ENCODE measurements around the gene CASQ2.

DNA sequence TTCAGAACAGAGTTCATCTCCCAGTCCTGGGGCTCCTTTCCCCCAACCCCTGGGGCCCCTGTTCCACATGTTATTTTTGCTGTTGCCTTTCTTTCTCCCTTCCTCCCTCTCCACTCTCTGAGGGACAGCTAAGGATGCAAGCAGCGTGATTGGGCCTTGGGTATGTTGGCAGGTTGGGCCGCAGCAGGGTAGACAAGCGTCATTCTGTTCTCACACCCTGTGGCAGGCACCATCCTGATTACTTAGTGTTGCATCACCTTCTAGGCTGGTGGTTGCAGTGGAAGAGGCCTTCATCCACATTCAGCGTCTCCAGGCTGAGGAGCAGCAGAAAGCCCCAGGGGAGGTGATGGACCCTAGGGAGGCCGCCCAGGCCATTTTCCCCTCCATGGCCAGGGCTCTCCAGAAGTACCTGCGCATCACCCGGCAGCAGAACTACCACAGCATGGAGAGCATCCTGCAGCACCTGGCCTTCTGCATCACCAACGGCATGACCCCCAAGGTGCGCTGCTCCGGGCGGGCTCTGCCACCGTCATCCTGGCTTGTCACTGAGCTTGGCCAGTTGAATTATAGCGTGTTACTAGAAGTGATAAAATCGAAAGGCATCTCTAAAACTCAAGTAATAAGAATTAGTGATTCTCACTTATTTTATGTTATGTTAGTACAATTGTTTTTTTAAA, 83.3 kb downstream of the CASQ2 start:
- TF ChIP-seq, protein P1, sequence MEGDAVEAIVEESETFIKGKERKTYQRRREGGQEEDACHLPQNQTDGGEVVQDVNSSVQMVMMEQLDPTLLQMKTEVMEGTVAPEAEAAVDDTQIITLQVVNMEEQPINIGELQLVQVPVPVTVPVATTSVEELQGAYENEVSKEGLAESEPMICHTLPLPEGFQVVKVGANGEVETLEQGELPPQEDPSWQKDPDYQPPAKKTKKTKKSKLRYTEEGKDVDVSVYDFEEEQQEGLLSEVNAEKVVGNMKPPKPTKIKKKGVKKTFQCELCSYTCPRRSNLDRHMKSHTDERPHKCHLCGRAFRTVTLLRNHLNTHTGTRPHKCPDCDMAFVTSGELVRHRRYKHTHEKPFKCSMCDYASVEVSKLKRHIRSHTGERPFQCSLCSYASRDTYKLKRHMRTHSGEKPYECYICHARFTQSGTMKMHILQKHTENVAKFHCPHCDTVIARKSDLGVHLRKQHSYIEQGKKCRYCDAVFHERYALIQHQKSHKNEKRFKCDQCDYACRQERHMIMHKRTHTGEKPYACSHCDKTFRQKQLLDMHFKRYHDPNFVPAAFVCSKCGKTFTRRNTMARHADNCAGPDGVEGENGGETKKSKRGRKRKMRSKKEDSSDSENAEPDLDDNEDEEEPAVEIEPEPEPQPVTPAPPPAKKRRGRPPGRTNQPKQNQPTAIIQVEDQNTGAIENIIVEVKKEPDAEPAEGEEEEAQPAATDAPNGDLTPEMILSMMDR (optimal IDR thresholded peaks at IDR 0.05 in 1 of 3, IDR thresholded peaks at IDR 0.05 in 1 of 3, conservative IDR thresholded peaks at IDR 0.05 in 1 of 3; ENCODE audit: extremely low read depth in 1 of 3, insufficient read depth in 2 of 3, low read length in 3 of 3), result no peak
- no peak for TF ChIP-seq EZH2 (IDR thresholded peaks at IDR 0.05; ENCODE audit: low read length)
